ENCODE results near the gene CDC34. TPM values are rescaled to one million over a fixed set of nuclear protein-coding genes. Genes with fewer than 3 reads are reported as not detected.

CDC34 gene
- polyA plus RNA-seq, 1 experiment, result 34.0 TPM

DNA sequence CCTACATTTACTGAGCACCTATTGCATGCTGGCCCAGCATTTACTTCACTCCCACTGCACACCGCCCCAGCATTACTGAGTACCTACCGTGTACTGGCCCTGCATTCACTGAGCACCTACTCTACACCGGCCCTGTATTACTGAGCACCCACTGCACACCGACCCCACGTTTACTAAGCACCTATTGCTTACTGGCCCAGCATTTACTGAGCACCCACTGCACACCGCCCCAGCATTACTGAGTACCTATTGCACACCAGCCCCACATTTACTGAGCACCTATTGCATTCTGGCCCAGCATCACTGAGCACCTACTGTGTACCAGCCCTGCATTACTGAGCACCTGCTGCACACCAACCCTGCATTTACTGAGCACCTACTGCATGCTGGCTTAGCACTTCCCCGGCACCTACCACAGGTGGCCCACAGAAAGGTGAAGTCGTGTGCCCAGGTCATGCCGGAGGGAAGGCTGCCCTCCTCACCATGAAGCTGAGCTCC is 17.3 kb upstream of the CDC34 start:
- ChIA-PET CTCF (interaction anchor here (1.8 kb wide), 1 partner anchor 7 kb away, joined by 4 read pairs; the partner anchor contains the start of gene TPGS1), POLR2A (interaction anchor here (0.5 kb wide), 1 partner anchor 24 kb away, joined by 3 read pairs; no protein-coding TSS in a partner anchor)
- Histone ChIP-seq H3K27me3 (ENCODE audit: control insufficient read depth, insufficient read depth, low read length) (no peaks in the 10 kb centered on the region), H3K9me3 (ENCODE audit: control insufficient read depth, insufficient read depth, low read length) (peaks cover 4% of the 10 kb centered on the region; the same call in 1 of the 2 replicates), H3K4me3 (ENCODE audit: low read depth, low read length) (no peak overlapping the region), H3K27ac (ENCODE audit: low read depth, low read length) (no peak overlapping the region)
- TF ChIP-seq, protein P1, sequence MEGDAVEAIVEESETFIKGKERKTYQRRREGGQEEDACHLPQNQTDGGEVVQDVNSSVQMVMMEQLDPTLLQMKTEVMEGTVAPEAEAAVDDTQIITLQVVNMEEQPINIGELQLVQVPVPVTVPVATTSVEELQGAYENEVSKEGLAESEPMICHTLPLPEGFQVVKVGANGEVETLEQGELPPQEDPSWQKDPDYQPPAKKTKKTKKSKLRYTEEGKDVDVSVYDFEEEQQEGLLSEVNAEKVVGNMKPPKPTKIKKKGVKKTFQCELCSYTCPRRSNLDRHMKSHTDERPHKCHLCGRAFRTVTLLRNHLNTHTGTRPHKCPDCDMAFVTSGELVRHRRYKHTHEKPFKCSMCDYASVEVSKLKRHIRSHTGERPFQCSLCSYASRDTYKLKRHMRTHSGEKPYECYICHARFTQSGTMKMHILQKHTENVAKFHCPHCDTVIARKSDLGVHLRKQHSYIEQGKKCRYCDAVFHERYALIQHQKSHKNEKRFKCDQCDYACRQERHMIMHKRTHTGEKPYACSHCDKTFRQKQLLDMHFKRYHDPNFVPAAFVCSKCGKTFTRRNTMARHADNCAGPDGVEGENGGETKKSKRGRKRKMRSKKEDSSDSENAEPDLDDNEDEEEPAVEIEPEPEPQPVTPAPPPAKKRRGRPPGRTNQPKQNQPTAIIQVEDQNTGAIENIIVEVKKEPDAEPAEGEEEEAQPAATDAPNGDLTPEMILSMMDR (IDR thresholded peaks at IDR 0.05; ENCODE audit: low read depth, low read length), result no peak
- no peak for DNase-seq (ENCODE audit: low read depth, low spot score)

DNA sequence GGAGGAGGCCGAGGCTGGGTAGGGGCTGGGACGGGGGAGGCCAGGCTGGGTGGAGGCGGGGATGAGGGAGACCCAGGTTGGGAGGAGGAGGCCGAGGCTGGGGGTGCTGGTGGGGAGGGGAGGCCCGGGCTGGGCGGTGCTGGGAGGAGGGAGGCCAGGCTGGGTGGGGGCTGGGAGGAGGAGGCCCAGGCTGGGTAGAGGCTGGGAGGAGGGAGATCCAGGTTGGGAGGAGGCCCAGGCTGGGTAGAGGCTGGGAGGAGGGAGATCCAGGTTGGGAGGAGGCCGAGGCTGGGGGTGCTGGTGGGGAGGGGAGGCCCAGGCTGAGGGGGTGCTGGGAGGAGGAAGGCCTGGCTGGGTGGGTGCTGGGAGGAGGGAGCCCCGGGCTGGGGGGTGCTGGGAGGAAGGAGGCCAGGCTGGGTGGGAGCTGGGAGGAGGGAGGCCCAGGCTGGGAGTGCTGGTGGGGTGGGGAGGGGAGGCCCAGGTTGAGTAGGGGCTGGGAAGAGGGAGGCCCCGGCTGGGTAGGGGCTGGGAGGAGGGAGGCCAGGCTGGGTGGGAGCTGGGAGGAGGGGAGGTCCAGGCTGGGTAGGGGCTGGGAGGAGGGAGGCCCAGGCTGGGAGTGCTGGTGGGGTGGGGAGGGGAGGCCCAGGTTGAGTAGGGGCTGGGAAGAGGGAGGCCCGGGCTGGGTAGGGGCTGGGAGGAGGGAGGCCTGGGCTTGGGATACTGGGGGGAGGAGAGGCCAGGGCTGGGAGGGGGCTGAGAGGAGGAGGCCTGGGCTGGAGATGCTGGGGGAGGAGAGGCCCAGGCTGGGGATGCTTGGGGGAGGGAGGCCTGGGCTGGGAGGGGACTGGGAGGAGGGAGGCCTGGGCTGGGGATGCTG is 13.6 kb upstream of the CDC34 start:
- TF ChIP-seq, protein P1 (IDR thresholded peaks at IDR 0.05; ENCODE audit: low read depth, low read length), result no peak
- Histone ChIP-seq H3K4me3 (ENCODE audit: low read depth, low read length) (no peak overlapping the region), H3K27ac (ENCODE audit: low read depth, low read length) (no peak overlapping the region), H3K27me3 (ENCODE audit: control insufficient read depth, insufficient read depth, low read length) (no peaks in the 10 kb centered on the region), H3K9me3 (ENCODE audit: control insufficient read depth, insufficient read depth, low read length) (peaks cover 24% of the 10 kb centered on the region)
- POLR2A ChIA-PET, result interaction anchor here (0.7 kb wide), 1 partner anchor 94 kb away, joined by 5 read pairs; no protein-coding TSS in a partner anchor
- no peak for DNase-seq (ENCODE audit: low read depth, low spot score)
- CTCF ChIA-PET, result interaction anchor here (1.3 to 1.4 kb wide), 2 partner anchors 11 to 12 kb away, joined by 3 to 6 read pairs; partner anchors contain the start of gene TPGS1

DNA sequence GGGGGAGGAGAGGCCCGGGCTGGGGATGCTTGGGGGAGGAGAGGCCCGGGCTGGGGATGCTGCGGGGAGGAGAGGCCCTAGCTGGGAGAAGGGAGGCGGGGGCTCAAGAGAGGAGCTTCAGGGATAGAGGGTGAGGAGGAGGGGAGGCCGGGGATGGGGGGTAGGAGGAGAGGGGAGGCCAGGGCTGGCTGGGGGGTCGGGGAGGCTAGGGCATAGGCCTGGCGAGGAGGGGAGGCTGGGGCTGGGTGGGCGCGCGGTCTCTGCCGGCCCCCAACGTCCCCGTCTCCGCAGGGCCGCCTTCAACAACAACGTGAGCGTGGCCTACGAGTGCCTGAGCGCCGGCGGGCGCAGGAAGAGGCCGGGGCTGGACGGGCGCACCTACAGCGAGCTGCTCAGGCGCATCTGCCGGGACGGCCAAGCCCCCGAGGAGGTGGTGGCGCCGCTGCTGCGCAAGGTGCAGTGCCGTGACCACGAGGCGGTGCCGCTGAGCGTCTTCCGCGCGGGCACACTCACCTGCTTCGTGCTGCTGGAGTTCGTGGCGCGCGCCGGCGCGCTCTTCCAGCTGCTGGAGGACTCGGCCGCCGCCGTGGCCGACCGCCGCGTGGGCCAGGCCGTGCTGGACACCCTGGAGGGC is 12.8 kb upstream of the CDC34 start:
- Histone ChIP-seq H3K27ac (ENCODE audit: low read depth, low read length) (no peak overlapping the region), H3K9me3 (ENCODE audit: control insufficient read depth, insufficient read depth, low read length) (peaks cover 26% of the 10 kb centered on the region), H3K4me3 (ENCODE audit: low read depth, low read length) (no peak overlapping the region), H3K27me3 (ENCODE audit: control insufficient read depth, insufficient read depth, low read length) (no peaks in the 10 kb centered on the region)
- DNase-seq (ENCODE audit: low read depth, low spot score), result no peak
- POLR2A ChIA-PET, result interaction anchor here (0.7 kb wide), 1 partner anchor 95 kb away, joined by 5 read pairs; no protein-coding TSS in a partner anchor
- CTCF ChIA-PET, result interaction anchor here (1.3 kb wide), 1 partner anchor 12 kb away, joined by 3 read pairs; no protein-coding TSS in a partner anchor
- TF ChIP-seq, protein P1 (IDR thresholded peaks at IDR 0.05; ENCODE audit: low read depth, low read length), result no peak

DNA sequence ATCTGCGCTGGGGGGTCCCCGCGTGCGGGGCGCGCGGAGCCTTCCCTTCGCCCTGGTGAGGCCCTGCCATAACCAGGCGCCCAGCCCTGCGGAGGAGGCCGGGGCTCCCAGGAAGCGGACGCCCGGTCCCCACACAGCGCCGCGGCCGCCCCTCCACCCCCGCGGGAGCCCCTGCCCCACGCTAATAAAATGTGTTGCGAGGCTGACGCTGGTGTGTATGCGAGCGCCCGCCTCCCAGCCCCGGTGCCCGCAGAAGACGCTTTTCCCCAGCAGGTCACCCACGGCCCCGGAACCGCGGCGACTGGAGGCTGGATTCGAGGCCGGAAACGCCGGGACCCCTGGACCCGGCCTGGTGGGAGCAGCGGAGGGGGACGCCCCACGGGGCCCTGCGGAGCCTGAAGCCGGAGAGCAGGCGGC is 12.1 kb upstream of the CDC34 start:
- ChIA-PET CTCF (interaction anchor here (1.3 to 2.3 kb wide), 2 partner anchors 13 kb away, joined by 3 to 8 read pairs; no protein-coding TSS in a partner anchor), POLR2A (no interaction called here)
- H3K4me3 ChIP-seq (ENCODE audit: low read depth, low read length), result no peak overlapping the region
- DNase-seq (ENCODE audit: low read depth, low spot score), result no peak
- no peak overlapping the region for H3K27ac ChIP-seq (ENCODE audit: low read depth, low read length)
- no peaks in the 10 kb centered on the region for H3K27me3 ChIP-seq (ENCODE audit: control insufficient read depth, insufficient read depth, low read length)
- TF ChIP-seq, protein P1 (IDR thresholded peaks at IDR 0.05; ENCODE audit: low read depth, low read length), result no peak
- H3K9me3 ChIP-seq (ENCODE audit: control insufficient read depth, insufficient read depth, low read length), result peaks cover 26% of the 10 kb centered on the region
